Keratinocyte (primary cell): ENCODE results near the gene SETD7. TPM values are rescaled to one million over a fixed set of nuclear protein-coding genes. Genes with fewer than 3 reads are reported as not detected.

Source experiments
- DNase-seq: peaks from one replicate; pipeline ENCODE4 v3.0.0-alpha.2; 2011; ENCODE audit warnings: low read depth, missing footprints, low spot score
- FAIRE-seq: peaks from 2 replicates; lab custom pipeline; 2011; peaks lifted over from hg19 to GRCh38; lab: Jason Lieb, UNC
- H2AFZ ChIP-seq: 2 replicates; pipeline ENCODE4 v1.6.0; 2012; ENCODE audit warnings: low read length, control low read depth, inconsistent platforms; ENCODE audit not compliant: control insufficient read depth
- H3K27ac ChIP-seq: 2 replicates; pipeline ENCODE4 v1.5.1; 2011; ENCODE audit warnings: low read length; ENCODE audit not compliant: control insufficient read depth, insufficient read depth
- H3K27me3 ChIP-seq: 3 replicates; pipeline ENCODE4 v1.6.0; 2011; ENCODE audit warnings: low read length; ENCODE audit not compliant: control insufficient read depth, insufficient read depth; ENCODE audit errors: extremely low read depth
- H3K36me3 ChIP-seq, 2 experiments: 2 replicates in 1 of 2; 3 replicates in 1 of 2; pipeline ENCODE4 v1.5.1; 2011; ENCODE audit warnings: low read length in 2 of 2, mild to moderate bottlenecking in 1 of 2; ENCODE audit not compliant: control insufficient read depth in 2 of 2, insufficient read depth in 2 of 2; ENCODE audit errors: extremely low read depth in 1 of 2
- H3K4me1 ChIP-seq: 3 replicates; pipeline ENCODE4 v1.5.1; 2011; ENCODE audit warnings: low read length; ENCODE audit not compliant: control insufficient read depth, insufficient read depth; ENCODE audit errors: extremely low read depth
- H3K4me2 ChIP-seq: 3 replicates; pipeline ENCODE4 v1.6.0; 2011; ENCODE audit warnings: low read depth, low read length; ENCODE audit not compliant: control insufficient read depth, insufficient read depth; ENCODE audit errors: extremely low read depth
- H3K4me3 ChIP-seq, 3 experiments: fragments of 200-600 bp in 1 of 3; sonication (generic) in 1 of 3; 2 replicates in 2 of 3; 3 replicates in 1 of 3; pipeline ENCODE4 v1.5.1; 2011 to 2016; ENCODE audit warnings: low read length in 3 of 3, mild to moderate bottlenecking in 3 of 3, control low read depth in 2 of 3, inconsistent platforms in 1 of 3, low read depth in 1 of 3, mixed read lengths in 1 of 3, mixed run types in 1 of 3, moderate library complexity in 1 of 3; ENCODE audit not compliant: control insufficient read depth in 2 of 3, insufficient read depth in 2 of 3; ENCODE audit errors: extremely low read depth in 1 of 3
- H3K79me2 ChIP-seq: 2 replicates; pipeline ENCODE4 v1.6.0; 2012; ENCODE audit warnings: low read length; ENCODE audit not compliant: control insufficient read depth, insufficient read depth
- H3K9ac ChIP-seq: 3 replicates; pipeline ENCODE4 v1.6.0; 2011; ENCODE audit warnings: low read length; ENCODE audit not compliant: control insufficient read depth, insufficient read depth; ENCODE audit errors: extremely low read depth
- H3K9me1 ChIP-seq: 3 replicates; pipeline ENCODE4 v1.6.0; 2011; ENCODE audit warnings: low read length; ENCODE audit not compliant: control insufficient read depth, insufficient read depth; ENCODE audit errors: extremely low read depth
- H3K9me3 ChIP-seq: 2 replicates; pipeline ENCODE4 v1.5.1; 2012; ENCODE audit warnings: low read depth, low read length; ENCODE audit not compliant: control insufficient read depth
- H4K20me1 ChIP-seq: 3 replicates; pipeline ENCODE4 v1.6.0; 2011; ENCODE audit warnings: low read length; ENCODE audit not compliant: control insufficient read depth, insufficient read depth; ENCODE audit errors: extremely low read depth
- CTCF ChIP-seq, 3 experiments: IDR thresholded peaks in 1 of 3; conservative IDR thresholded peaks in 1 of 3; optimal IDR thresholded peaks in 1 of 3; 2 replicates in 2 of 3; 3 replicates in 1 of 3; pipeline versions ENCODE3 to v1.5.1; 2011; ENCODE audit warnings: low read length in 3 of 3, mild to moderate bottlenecking in 3 of 3, moderate library complexity in 2 of 3, control low read depth in 1 of 3, inconsistent platforms in 1 of 3; ENCODE audit not compliant: insufficient read depth in 2 of 3; ENCODE audit errors: extremely low read depth in 1 of 3
- EZH2 ChIP-seq: IDR thresholded peaks from one replicate; pipeline ENCODE4 v1.6.1; 2012; ENCODE audit warnings: inconsistent platforms, mild to moderate bottlenecking, low read length, moderate library complexity
- dilution Hi-C: fragments of 300-500 bp; cut with MboI; formaldehyde crosslinking; loops from one replicate; pipeline ENCODE4 v1.7.0; 2020; ENCODE audit warnings: low sequenced_read_pairs; ENCODE audit not compliant: extremely low pct_ligation_motif_present
- polyA plus RNA-seq, 5 experiments: library from polyadenylated mRNA; depleted of rRNA in 3 of 5; stranded (reverse) in 3 of 5; stranded (forward) in 1 of 5; unstranded in 1 of 5; fragments of >200 nt; gene quantifications; 1 replicate in 1 of 5; 2 replicates in 3 of 5; 3 replicates in 1 of 5; pipeline versions ENCODE4 v1.2.1 to v1.2.3, GENCODE V29; 2011 to 2012; ENCODE audit warnings: missing spikeins in 2 of 5, low read depth in 1 of 5, low replicate concordance in 1 of 5

The SETD7 gene
- polyA plus RNA-seq, 1 donor (not counting 4 experiments of a cell fraction or from before 2014, with no cell fraction given) = 18.8 TPM

GRCh38 chr4:139576219-139576618 lies 20.2 kb upstream of the SETD7 start:
- dilution Hi-C loops = no loop called here
- Histone ChIP-seq H2AFZ (no peak overlapping the region), H3K36me3 (no peaks in the 10 kb centered on the region), H3K27me3 (no peaks in the 10 kb centered on the region), H3K4me2 (no peak overlapping the region), H3K4me1 (no peaks in the 10 kb centered on the region), H3K9me3 (no peaks in the 10 kb centered on the region), H3K79me2 (no peaks in the 10 kb centered on the region), H3K9me1 (no peaks in the 10 kb centered on the region), H3K9ac (no peak overlapping the region), H3K27ac (no peak overlapping the region), H4K20me1 (no peaks in the 10 kb centered on the region), H3K4me3 (no peak overlapping the region)
- no peak for TF ChIP-seq EZH2
- no peak for TF ChIP-seq CTCF (optimal IDR thresholded peaks at IDR 0.05 in 1 of 3, IDR thresholded peaks at IDR 0.05 in 1 of 3, conservative IDR thresholded peaks at IDR 0.05 in 1 of 3; ENCODE audit: extremely low read depth in 1 of 3, insufficient read depth in 2 of 3, low read length in 3 of 3)
- no peak for FAIRE-seq
- no peak for DNase-seq

DNA sequence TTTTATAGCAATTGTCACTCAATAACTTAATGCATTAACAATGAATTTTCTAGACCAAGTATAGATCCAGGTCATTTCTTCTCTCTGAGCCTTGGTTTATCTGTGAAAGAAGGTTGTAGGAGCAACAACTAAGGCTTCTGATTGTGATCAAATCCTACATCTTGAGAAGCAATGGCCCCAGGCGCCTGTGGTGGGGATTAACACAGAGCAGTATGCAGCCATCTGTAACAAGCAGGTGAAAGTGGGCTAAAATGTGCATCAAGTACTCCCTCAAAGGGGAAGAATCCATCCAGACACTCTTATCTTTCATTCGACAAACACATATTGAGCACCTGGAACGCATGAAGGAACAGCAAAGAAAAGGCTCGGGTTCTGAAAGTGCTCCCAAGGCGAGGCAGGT lies 19.1 kb upstream of the SETD7 start:
- FAIRE-seq = no peak
- H3K9ac ChIP-seq = no peak overlapping the region
- H2AFZ ChIP-seq = no peak overlapping the region
- no peak overlapping the region for H3K4me3 ChIP-seq
- no peak overlapping the region for H3K27ac ChIP-seq
- no peaks in the 10 kb centered on the region for H3K36me3 ChIP-seq
- H3K4me2 ChIP-seq = no peak overlapping the region
- H3K9me1 ChIP-seq = no peaks in the 10 kb centered on the region
- dilution Hi-C loops = no loop called here
- H3K4me1 ChIP-seq = no peaks in the 10 kb centered on the region
- H3K9me3 ChIP-seq = no peaks in the 10 kb centered on the region
- no peaks in the 10 kb centered on the region for H3K27me3 ChIP-seq
- no peak for DNase-seq
- H4K20me1 ChIP-seq = no peaks in the 10 kb centered on the region
- TF ChIP-seq EZH2 = no peak
- no peak for TF ChIP-seq CTCF (optimal IDR thresholded peaks at IDR 0.05 in 1 of 3, IDR thresholded peaks at IDR 0.05 in 1 of 3, conservative IDR thresholded peaks at IDR 0.05 in 1 of 3; ENCODE audit: extremely low read depth in 1 of 3, insufficient read depth in 2 of 3, low read length in 3 of 3)
- H3K79me2 ChIP-seq = no peaks in the 10 kb centered on the region
